NCI-H2029 (cell line): ENCODE data around the gene SYNPO2.

Experiments
- DNase-seq: peaks from one replicate; lab custom pipeline; 2025; lab: John Stamatoyannopoulos, UW

Gene SYNPO2

DNA sequence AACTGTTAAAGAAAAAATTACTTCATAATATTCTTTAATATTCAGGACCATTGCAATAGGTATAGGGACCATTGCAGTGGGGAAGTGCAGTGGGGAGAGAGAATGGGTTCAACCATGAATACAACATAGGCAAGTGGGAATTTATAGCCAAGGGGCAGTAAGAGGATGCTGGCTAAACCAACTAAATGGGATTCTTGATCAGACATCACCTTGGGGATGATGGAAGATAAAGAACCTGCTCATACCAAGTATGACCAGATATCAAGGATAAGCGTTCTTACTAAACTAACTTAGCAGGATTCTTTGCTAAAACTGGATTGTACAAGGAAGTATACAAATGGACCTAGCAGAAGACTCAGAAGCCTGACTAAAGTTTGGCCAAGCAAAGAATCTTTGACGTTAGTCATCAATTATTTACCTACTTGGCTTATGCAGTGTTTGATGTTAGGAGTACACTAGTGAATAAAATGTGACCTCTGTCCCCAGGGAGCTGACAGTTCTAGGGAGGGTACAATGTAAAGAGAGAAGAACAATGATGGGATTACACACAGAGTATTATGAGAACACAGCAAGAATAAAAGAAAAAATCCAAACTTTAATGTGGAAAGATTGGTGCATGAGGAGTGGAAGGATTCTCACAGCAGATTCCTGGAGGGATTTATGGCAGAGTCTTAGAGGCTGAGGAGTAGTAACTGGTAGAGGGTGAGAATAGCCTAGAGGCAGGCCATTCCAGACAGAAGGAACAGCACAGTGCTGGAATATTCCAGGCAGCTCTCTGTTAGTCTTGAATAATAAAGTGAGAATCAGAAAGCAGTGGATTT, 192.3 kb downstream of the SYNPO2 start:
- no peak for DNase-seq

DNA sequence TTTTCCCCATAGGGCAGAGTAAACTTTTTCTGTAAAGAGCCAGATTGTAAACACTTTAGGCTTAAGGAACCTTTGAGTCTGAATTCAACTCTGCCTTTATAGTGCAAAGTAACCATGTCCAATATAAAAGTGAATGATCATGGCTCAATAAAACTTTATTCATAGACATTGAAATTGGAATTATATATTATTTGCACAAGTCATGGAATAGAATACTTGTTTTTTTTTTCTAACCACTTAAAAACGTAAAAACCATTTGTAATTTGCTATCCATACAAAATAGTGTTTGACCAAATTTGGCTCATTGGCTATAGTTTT, 192.8 kb downstream of the SYNPO2 start:
- no peak for DNase-seq

DNA sequence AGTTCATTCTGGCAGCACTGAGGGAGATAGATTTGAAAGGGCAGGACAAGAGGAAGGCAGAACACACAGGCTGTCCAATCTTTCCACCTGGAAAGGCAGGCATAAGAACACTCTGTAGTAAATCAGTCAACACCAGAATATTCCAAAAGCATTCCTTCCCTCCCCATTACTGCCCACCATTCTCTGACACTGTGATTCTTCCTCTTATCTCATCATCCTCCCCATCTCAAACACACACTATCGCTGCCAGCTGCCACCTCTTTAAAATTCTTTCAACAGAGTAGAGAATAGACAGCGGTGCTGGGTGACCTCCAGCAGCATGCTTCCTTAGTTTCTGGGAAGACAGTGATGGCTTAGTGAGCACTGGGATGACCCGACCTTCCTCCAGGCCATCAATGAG, 193.3 kb downstream of the SYNPO2 start:
- DNase-seq: no peak

DNA sequence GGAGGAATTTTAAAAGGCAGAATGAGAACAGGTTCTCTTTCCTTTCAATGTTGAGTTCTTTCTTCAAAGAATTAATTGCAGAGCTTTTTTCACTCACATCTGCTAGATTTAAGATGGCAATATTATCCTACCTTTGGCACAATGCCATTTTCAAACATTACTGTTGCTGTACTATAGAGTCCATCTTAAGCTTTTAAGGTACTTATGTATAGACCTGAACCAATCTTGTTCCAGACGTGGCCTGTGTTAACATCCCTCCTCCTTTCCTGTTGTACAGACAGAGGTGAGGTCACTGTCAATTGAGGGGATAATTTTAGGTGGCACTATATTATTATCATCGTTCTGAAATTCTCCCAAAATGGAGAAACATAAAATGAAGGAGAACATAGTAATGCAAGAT, 194.0 kb downstream of the SYNPO2 start:
- DNase-seq: no peak

DNA sequence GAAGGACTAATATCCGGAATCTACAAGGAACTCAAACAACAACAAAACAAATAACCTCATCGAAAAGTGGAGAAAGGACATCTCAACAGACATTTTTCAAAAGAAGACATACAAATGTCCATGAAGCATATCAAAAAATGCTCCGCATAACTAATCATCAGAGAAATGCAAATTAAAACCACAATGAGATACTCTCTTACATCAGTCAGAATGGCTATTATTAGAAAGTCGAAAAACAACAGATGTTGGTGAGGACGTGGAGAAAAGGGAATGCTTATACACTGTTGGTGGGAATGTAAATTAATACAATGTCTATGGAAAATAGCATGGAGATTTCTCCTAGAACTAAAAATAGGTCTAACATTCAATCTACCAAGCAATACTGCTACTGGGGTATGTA, 195.9 kb downstream of the SYNPO2 start:
- DNase-seq: no peak

DNA sequence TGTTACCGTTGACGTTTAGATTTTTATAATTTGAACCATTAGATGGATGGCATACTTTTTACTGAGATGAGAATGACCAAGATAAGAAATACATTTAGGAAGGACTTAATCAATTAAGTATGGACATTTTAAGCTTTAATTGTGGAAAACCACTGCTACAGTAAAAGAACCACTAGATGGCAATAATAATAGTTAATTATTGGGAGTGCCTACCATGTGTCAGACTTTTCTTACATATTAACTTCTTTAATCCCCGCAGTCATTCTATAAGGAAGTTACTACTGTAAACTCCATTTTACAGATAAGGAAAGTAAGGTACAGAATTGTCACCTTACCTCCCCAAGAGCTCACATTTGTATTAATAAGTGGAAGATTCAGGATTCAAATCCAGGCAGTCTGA, 198.5 kb downstream of the SYNPO2 start:
- DNase-seq: no peak

DNA sequence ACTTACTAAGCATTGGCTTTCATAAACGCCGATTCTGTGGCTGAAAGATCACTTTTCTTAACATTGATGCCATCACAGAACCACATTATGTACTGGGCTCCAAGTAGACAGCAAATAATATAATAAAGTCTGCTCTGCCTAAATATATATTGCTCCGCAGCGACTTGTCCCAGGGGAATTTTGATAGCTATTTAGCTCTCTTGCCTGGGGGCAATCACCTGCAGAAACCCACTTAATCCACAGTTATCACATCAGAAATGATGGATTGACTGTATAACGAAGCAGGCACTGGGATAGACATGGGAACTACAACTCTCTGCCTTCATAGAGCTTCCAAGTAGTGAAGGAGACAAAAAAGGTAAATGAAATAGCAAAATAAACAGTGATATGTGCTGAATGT, 199.0 kb downstream of the SYNPO2 start:
- no peak for DNase-seq

DNA sequence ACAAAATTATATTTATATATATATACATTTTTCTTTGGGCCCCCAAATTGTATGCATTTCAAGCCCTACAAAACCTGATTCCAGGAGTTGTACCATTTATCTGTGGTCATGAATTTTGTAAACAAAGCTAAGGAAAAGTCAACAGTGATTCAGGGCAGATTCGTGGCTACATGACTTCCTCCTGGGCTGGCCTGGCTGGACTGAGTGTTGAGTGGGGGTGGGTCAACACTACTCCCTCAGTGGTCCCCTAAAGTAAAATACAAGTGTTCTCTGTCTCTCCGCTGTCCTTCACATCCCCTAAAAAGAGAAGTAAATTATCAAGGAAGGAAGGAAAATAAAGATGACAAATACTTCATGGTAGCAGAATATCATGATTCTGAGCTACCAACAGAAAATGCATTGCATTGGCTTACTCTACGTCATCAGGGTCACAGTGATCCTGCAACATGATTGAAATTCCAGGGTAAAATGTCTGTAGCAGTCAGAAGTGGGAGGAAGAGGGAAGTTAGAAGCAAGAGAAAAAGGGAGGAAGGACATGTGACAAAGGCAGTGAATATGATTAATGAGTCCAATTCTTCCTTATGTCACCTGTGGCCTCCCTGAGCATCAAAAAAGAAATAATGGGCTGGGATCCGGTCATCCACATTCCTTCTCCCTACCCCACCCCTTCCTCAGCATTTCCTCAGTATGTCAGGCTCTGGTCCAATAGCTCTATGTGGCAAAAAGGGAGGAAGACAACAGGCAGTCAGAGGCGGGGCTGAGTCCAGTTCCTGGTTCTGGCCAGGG, 204.6 kb downstream of the SYNPO2 start:
- no peak for DNase-seq

- no peak for DNase-seq
Measured at GRCh38 chr4:119097282-119097900, 208.7 kb downstream of the SYNPO2 start.

DNA sequence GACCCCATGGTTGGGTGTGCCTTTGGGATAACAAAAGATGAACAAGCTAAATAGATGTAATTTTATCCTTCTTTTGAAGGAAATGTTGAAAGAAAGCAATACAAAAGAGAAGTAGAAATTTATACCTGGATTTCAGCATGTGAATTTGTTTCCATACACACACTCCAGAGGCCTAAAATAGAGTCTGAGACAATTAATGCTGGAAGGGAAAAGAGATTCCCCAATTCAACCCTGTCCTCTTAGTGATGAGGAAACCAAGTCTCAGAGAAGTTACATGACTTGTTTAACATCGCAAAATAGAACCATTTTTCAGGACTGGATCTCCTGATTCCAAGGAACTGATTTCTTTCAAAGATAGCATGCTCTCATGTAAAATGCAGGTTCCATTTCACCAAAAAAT, 209.7 kb downstream of the SYNPO2 start:
- DNase-seq: no peak

DNA sequence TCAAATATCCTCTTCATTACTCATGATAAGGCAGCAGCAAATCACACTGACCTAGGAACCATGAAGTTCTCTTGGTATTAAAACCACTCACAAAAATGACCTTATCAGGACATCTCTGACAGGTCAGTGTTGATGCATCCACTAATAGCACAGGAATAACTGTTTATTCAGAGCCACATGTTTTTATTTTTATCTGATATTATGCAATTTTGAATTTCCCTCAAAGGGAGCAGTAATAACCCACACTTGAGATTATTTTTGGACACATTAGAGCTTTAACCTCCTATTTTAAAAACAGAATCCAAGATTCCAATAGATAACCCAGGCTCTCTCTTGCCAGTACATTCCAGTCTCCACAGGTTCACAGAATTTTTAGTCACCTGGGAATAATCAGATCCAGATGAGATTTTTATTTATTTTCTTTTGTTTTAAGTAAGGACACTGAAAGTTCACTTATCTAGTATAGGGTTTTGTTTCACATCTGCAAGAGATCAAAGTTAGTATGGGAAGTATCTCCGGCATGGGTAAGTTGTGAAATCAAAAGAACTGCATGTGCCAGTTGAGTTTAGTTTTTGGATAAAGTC, 210.7 kb downstream of the SYNPO2 start:
- DNase-seq: no peak

DNA sequence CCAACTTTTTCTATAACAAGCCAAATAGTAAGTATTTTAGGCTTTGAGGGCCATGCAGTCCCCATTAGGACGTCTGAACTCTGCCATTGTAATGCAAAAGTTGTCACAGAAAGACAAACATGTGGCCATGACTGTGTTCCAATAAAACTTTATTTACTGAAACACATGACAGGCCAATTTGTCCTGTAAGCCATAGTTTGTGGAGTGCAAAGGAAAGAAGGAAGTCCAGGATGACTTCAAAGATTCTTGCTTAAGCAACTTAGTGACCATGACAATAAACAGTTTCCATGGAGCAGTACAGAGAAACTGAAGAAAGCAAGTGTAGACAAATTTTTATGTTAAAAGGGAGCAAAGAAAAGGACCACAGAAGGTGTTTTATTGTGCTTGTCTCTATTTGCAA, 212.0 kb downstream of the SYNPO2 start:
- DNase-seq: no peak

DNA sequence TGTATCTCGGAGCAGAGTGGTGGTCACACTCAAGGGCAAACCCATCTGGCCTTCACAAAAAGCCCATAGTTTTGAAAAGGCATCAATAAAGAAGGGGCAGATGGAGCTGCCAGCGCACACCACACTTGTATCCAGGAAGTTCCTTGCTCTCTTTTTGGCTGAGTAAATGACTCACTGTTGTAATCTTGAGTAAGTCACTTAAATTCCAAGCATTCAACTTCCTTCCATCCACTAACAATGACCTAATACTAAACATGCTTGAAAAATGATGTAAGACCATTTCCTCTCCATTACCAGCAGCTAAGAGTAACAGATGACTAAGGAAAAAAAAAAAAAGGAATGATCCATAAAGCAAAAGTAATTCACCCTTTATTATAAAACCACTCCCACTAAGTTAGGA, 214.6 kb downstream of the SYNPO2 start:
- no peak for DNase-seq

DNA sequence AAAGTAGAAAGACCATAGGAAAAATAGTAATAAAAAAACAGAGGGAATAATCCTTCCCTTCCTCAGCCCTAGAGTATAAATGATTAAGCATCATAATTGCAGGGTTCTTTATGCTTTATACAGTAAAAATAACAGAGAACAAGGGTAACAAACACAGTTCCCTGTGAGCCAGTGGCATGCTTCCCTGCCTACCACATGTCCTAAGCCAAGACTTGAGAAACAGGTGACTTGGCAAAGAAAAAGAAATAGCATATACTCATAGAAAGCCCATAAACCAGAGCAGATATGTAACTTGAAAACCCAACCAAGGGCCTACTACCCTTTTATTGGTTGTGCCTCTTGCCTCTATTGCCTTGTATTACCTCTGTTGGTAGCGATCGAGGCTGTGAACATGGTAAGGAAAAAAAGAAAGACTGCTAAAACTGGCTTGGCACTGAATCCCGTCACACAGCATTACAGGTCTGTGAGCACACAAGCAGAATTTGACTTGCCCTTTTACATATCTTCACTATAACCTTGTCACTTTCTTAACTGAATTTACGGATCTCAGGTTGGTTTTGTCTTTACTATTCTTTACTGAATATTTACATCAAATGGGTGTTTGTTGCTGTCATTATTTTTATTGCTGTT, 216.1 kb downstream of the SYNPO2 start:
- DNase-seq: no peak

- DNase-seq: no peak
Measured at GRCh38 chr4:119105605-119106004, 217.0 kb downstream of the SYNPO2 start.

DNA sequence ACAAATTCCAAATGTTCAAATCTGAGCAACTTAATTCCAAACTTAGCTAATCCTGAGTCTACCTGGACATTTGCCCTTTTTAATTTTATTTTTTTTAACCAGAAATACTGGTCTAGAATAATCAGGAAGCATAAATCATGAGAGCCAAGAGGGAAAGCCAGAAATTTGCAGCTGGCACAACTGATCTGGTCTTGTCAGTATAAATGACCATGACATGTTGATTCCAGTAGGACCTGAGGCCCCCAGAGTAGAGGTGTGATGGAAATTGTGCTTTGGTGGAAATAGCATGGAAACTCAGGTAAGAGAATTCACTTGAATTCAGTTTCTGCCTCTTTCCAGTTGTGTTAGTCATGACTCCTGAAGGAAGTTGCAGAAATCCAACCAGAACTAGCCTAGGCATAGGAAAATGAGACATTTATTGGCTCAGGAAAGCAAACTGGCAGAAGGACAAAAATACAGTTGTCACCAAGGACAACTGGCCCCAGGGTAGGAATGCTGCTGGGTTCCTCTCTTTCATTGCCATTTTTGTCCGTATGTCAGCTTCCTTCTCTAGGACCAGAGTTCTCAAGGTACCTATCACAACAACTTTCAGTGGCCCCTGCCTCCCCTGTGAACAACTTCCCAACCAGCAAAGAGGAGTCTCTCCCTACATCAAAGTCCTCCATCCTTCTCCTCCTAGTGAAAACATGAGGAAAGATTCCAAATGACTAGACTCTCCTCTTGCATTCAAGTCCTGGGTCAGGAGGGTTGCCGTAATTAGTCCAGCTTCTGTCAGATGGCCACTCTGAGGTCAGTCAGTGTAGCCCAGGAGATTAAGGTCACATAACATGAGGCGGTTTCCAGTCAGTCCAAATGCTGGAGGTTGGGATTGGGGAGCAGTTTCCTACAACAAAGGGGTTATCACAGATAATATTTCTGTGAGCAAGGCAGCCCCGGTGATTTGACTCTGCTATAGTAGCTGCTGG, 217.7 kb downstream of the SYNPO2 start:
- DNase-seq: no peak

DNA sequence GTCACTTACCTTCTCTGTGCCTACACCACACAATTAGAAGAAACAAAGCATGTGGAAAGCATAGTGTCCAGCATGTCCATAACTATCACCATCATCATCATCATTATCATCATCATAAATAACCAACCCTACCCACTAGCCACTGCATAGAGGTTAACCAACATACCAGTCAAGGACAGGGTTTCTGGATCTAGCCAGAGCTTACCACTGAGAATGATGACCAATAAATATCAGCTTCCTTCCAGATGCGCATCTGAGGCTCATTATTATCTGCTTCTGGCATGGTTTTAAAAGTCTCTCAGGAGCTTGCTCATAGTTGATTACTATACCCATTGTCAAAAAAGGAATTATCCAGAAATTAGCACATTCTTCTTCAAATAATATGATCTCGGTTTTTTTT, 221.5 kb downstream of the SYNPO2 start:
- DNase-seq: no peak
